ENCODE results near the gene OR1D5. TPM values are rescaled to one million over a fixed set of nuclear protein-coding genes. Genes with fewer than 3 reads are reported as not detected.
"Not testable (repeated sequence)": the region's sequence is repeated elsewhere in the genome, so short reads cannot be mapped to it uniquely, and the experiment has no call there.

OR1D5 gene
- polyA plus RNA-seq, 1 of the 3 experiments (the other 2 are of a cell fraction) = not detected

DNA sequence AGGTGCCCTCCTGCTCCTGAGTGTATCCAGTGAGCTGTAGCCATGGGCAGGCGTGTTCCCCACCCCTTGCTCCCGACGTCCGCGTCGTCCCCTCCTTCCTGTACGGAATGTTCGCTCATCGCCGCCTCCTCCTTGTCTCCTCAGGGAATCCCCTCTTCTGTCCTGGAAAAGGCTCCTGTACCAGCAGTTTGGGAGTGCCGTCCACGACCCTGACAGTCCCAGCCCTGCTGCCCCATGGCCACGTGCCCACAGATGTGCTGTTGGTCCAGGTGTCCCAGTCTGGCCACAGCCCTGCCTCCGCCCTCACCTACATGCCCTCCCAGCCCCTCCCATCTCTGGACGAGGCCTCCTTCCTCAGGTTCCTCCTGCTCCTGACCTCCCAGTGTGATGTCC lies 30.2 kb downstream of the OR1D5 start:
- H3K4me3 ChIP-seq (ENCODE audit: low read depth in 2 of 2, low read length in 1 of 2) = no peak overlapping the region
- no peaks in the 10 kb centered on the region for H3K79me2 ChIP-seq (ENCODE audit: insufficient read depth)
- no peaks in the 10 kb centered on the region for H4K20me1 ChIP-seq (ENCODE audit: insufficient read depth)
- H3K4me2 ChIP-seq = no peak overlapping the region
- no peaks in the 10 kb centered on the region for H3K27me3 ChIP-seq (ENCODE audit: insufficient read depth)
- peaks cover 5 to 15% of the 10 kb centered on the region in 2 experiments for H3K36me3 ChIP-seq (replicated peaks in 1 of 2; ENCODE audit: control insufficient read depth in 1 of 2, insufficient read depth in 2 of 2, low read length in 1 of 2)
- no peaks in the 10 kb centered on the region for H3K9me2 ChIP-seq
- peaks cover 18% of the 10 kb centered on the region for H3F3A ChIP-seq (replicated peaks; ENCODE audit: insufficient read depth)
- H3K4me1 ChIP-seq (ENCODE audit: control insufficient read depth in 1 of 2, insufficient read depth in 2 of 2, low read depth in 1 of 2, low read length in 1 of 2) = peaks cover 0 to 5% of the 10 kb centered on the region in 2 experiments; a peak in 1 of 4 replicates
- no peaks in the 10 kb centered on the region for H3K9me3 ChIP-seq
- TF ChIP-seq, protein P1, sequence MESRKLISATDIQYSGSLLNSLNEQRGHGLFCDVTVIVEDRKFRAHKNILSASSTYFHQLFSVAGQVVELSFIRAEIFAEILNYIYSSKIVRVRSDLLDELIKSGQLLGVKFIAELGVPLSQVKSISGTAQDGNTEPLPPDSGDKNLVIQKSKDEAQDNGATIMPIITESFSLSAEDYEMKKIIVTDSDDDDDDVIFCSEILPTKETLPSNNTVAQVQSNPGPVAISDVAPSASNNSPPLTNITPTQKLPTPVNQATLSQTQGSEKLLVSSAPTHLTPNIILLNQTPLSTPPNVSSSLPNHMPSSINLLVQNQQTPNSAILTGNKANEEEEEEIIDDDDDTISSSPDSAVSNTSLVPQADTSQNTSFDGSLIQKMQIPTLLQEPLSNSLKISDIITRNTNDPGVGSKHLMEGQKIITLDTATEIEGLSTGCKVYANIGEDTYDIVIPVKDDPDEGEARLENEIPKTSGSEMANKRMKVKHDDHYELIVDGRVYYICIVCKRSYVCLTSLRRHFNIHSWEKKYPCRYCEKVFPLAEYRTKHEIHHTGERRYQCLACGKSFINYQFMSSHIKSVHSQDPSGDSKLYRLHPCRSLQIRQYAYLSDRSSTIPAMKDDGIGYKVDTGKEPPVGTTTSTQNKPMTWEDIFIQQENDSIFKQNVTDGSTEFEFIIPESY (IDR thresholded peaks at IDR 0.05; ENCODE audit: borderline replicate concordance, low read depth) = no peak
- no peak for TF ChIP-seq NRF1 (IDR thresholded peaks at IDR 0.05; ENCODE audit: low read depth, low read length)
- WGBS (ENCODE audit: low lambda C conversion rate) = 96% methylated on average over 15 of the region's 15 CpGs
- H3K27ac ChIP-seq (ENCODE audit: low read depth in 2 of 2, low read length in 1 of 2) = no peak overlapping the region
- ChIA-PET POLR2A (no interaction called here), CTCF (interaction anchor here (1.9 kb wide), 1 partner anchor 15 kb away, joined by 8 read pairs; no protein-coding TSS in a partner anchor)
- no peak for DNase-seq
- H2AFZ ChIP-seq (ENCODE audit: low read depth) = no peak overlapping the region
- no peak overlapping the region for H3K9ac ChIP-seq

DNA sequence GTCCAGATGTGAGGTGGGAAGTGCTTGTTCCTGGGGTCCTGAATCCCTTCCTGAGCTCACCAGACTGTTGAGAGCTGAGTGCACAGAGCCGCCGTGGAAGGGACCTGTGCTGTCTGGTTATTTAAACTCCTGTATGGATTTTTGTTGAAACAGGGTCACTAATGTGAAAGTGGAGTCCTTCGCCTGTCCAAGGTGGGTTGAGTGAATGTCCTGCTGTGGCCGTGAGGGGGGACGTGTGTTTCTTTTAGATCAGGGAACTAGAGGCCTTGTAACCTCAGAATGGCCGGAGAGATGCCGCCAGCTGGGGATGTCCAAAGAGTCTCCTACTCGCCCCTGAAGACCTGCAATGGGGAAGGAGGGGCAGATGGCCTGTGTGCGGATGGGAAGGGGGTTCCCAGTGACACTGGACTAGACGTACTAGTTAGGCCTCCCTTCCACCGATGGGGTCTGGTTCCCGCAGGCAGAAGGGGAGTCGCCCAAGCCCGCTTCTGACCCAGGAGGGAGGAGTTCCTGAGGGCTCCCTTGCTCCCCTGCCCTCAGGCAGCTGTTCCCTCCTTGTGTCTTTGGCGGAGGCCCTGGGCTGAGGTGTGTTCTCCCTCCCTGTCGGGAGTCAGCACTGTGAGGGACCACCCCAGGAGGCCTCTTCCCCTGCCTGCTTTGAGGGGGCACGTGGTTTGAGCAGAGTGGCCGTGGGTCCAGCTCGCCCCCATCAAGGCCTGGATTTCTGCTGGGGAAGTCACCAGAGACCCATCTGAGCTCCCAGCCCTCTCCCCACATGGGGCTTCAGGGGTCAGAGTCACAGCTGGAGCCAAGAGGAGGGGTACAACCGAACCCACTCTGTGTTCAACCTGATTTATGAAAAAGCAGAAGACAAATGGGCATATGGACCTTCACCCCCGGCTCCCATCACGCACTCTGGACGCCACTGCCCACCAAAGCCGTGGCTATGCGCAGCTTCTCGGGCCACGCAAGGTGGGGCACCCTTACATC lies 30.9 kb downstream of the OR1D5 start:
- H3K4me1 ChIP-seq (ENCODE audit: control insufficient read depth in 1 of 2, insufficient read depth in 2 of 2, low read depth in 1 of 2, low read length in 1 of 2) = peaks cover 0 to 5% of the 10 kb centered on the region in 2 experiments; a peak in 1 of 4 replicates
- no peak overlapping the region for H2AFZ ChIP-seq (ENCODE audit: low read depth)
- H3K36me3 ChIP-seq (replicated peaks in 1 of 2; ENCODE audit: control insufficient read depth in 1 of 2, insufficient read depth in 2 of 2, low read length in 1 of 2) = peaks cover 5 to 15% of the 10 kb centered on the region in 2 experiments
- H3K4me3 ChIP-seq (ENCODE audit: low read depth in 2 of 2, low read length in 1 of 2) = no peak overlapping the region
- no peaks in the 10 kb centered on the region for H3K27me3 ChIP-seq (ENCODE audit: insufficient read depth)
- 95% methylated on average over 21 of the region's 27 CpGs for WGBS (ENCODE audit: low lambda C conversion rate)
- no peak overlapping the region for H3K9ac ChIP-seq
- H3K4me2 ChIP-seq = no peak overlapping the region
- DNase-seq = no peak
- ChIA-PET POLR2A (no interaction called here), CTCF (interaction anchor here (1.9 kb wide), 1 partner anchor 16 kb away, joined by 8 read pairs; no protein-coding TSS in a partner anchor)
- no peaks in the 10 kb centered on the region for H3K9me3 ChIP-seq
- H4K20me1 ChIP-seq (ENCODE audit: insufficient read depth) = no peaks in the 10 kb centered on the region
- no peak overlapping the region for H3K27ac ChIP-seq (ENCODE audit: low read depth in 2 of 2, low read length in 1 of 2)
- TF ChIP-seq MEF2A (IDR thresholded peaks at IDR 0.05; ENCODE audit: borderline replicate concordance, low read depth) (no peak), RAD21 (IDR thresholded peaks at IDR 0.05; ENCODE audit: low read length) (no peak), SIN3A (IDR thresholded peaks at IDR 0.05; ENCODE audit: borderline replicate concordance, low read depth, low read length) (no peak), GABPA (IDR thresholded peaks at IDR 0.05; ENCODE audit: low read depth) (no peak), FOSL2 (IDR thresholded peaks at IDR 0.05; ENCODE audit: borderline replicate concordance, low read depth) (no peak), RCOR1 (IDR thresholded peaks at IDR 0.05; ENCODE audit: low read length) (no peak), EP300 (IDR thresholded peaks at IDR 0.05; ENCODE audit: borderline replicate concordance in 1 of 2, low read depth in 1 of 2, low read length in 1 of 2) (no peak), CHD2 (IDR thresholded peaks at IDR 0.05; ENCODE audit: low read length, partially characterized antibody) (no peak)
- TF ChIP-seq, protein P2, sequence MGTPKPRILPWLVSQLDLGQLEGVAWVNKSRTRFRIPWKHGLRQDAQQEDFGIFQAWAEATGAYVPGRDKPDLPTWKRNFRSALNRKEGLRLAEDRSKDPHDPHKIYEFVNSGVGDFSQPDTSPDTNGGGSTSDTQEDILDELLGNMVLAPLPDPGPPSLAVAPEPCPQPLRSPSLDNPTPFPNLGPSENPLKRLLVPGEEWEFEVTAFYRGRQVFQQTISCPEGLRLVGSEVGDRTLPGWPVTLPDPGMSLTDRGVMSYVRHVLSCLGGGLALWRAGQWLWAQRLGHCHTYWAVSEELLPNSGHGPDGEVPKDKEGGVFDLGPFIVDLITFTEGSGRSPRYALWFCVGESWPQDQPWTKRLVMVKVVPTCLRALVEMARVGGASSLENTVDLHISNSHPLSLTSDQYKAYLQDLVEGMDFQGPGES (IDR thresholded peaks at IDR 0.05; ENCODE audit: low read depth, low read length) = no peak
- no peaks in the 10 kb centered on the region for H3K79me2 ChIP-seq (ENCODE audit: insufficient read depth)
- peaks cover 18% of the 10 kb centered on the region for H3F3A ChIP-seq (replicated peaks; ENCODE audit: insufficient read depth)
- H3K9me2 ChIP-seq = no peaks in the 10 kb centered on the region

DNA sequence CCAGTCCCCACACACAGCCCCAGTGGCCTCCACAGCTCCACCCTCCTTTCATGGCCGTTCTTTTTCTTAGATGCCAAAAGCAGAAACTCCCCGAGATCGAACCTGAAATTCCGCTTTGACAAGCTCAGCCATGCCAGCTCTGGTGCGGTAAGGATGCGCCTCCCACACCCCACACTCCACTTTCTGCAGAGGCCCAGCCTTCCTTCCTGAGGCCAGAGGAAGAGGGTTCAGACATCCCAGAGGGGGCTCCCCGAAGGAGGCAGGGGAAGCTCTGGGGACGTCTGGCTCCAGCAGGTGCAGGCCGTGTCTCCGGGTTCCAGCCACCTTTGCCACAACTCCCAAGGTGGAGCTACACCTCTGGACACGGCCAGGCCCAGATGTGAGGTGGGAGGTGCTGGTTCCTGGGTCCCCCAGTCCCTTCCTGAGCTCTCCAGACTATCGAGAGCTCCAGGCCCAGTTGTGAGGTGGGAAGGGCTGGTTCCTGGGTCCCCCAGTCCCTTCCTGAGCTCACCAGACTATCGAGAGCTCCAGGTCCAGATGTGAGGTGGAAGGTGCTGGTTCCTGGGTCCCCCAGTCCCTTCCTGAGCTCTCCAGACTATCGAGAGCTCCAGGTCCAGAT lies 32.4 kb downstream of the OR1D5 start:
- Histone ChIP-seq H3K27ac (ENCODE audit: low read depth in 2 of 2, low read length in 1 of 2) (peak overlapping the region in 1 of 2 experiments; percentile 61; a peak in 2 of 4 replicates), H3K36me3 (replicated peaks in 1 of 2; ENCODE audit: control insufficient read depth in 1 of 2, insufficient read depth in 2 of 2, low read length in 1 of 2) (peaks cover 5 to 15% of the 10 kb centered on the region in 2 experiments), H3F3A (replicated peaks; ENCODE audit: insufficient read depth) (peaks cover 18% of the 10 kb centered on the region)
- ChIA-PET CTCF (interaction anchor here (0.9 to 1.4 kb wide), 3 partner anchors 18 to 101 kb away, joined by 3 to 5 read pairs (median 3); no protein-coding TSS in a partner anchor), POLR2A (interaction anchor here (0.5 to 1.1 kb wide), 2 partner anchors 9 to 17 kb away, joined by 3 to 4 read pairs; no protein-coding TSS in a partner anchor)
- not testable (repeated sequence) for H3K79me2 ChIP-seq (ENCODE audit: insufficient read depth); H3K4me2 ChIP-seq; H3K9ac ChIP-seq; H3K4me3 ChIP-seq (ENCODE audit: low read depth in 2 of 2, low read length in 1 of 2); DNase-seq; H3K27me3 ChIP-seq (ENCODE audit: insufficient read depth); H4K20me1 ChIP-seq (ENCODE audit: insufficient read depth); H3K9me2 ChIP-seq; H3K4me1 ChIP-seq (ENCODE audit: control insufficient read depth in 1 of 2, insufficient read depth in 2 of 2, low read depth in 1 of 2, low read length in 1 of 2); H3K9me3 ChIP-seq; H2AFZ ChIP-seq (ENCODE audit: low read depth)
- 93% methylated on average over 9 of the region's 14 CpGs for WGBS (ENCODE audit: low lambda C conversion rate)

All from SK-N-SH (cell line).